K562 (cell line): ENCODE results near the gene USP35.

ENCODE experiments used
- FOXA1 ChIP-seq: fragments of 450-650 bp; IDR thresholded peaks from 2 replicates; pipeline ENCODE4 v1.6.1; 2016; ENCODE audit warnings: mild to moderate bottlenecking, borderline replicate concordance
- JUND ChIP-seq, 2 experiments: IDR thresholded peaks; 2 replicates in 1 of 2; 3 replicates in 1 of 2; pipeline ENCODE4 v1.6.1; 2011; ENCODE audit warnings: borderline replicate concordance in 2 of 2, low read depth in 2 of 2, low read length in 2 of 2, improper control_type of control experiment in 1 of 2, missing biosample characterization in 1 of 2, missing genetic modification characterization in 1 of 2, missing genetic modification reagents in 1 of 2
- POLR2AphosphoS2 ChIP-seq: IDR thresholded peaks from 2 replicates; pipeline ENCODE4 v1.6.1; 2012; ENCODE audit warnings: low read length, improper control_type of control experiment
- SP1 ChIP-seq: sonication (generic); formaldehyde crosslinking; IDR thresholded peaks from 2 replicates; pipeline ENCODE4 v1.8.1; 2022; ENCODE audit warnings: mild to moderate bottlenecking, missing genetic modification reagents
- TF ChIP-seq, protein P1 (sequence below): sonication (generic); formaldehyde crosslinking; IDR thresholded peaks from 2 replicates; pipeline ENCODE4 v1.8.0; 2022; ENCODE audit warnings: missing genetic modification reagents, mild to moderate bottlenecking, borderline replicate concordance
- TF ChIP-seq, protein P2 (sequence below), 3 experiments: IDR thresholded peaks in 2 of 3; conservative IDR thresholded peaks in 1 of 3; 2 replicates each; pipeline ENCODE4 v1.5.1; 2011 to 2012; ENCODE audit warnings: low read length in 3 of 3, mild to moderate bottlenecking in 3 of 3, control low read depth in 2 of 3, improper control_type of control experiment in 1 of 3, inconsistent platforms in 1 of 3, low read depth in 1 of 3, mixed read lengths in 1 of 3, moderate library complexity in 1 of 3; ENCODE audit not compliant: insufficient read depth in 2 of 3

DNA sequence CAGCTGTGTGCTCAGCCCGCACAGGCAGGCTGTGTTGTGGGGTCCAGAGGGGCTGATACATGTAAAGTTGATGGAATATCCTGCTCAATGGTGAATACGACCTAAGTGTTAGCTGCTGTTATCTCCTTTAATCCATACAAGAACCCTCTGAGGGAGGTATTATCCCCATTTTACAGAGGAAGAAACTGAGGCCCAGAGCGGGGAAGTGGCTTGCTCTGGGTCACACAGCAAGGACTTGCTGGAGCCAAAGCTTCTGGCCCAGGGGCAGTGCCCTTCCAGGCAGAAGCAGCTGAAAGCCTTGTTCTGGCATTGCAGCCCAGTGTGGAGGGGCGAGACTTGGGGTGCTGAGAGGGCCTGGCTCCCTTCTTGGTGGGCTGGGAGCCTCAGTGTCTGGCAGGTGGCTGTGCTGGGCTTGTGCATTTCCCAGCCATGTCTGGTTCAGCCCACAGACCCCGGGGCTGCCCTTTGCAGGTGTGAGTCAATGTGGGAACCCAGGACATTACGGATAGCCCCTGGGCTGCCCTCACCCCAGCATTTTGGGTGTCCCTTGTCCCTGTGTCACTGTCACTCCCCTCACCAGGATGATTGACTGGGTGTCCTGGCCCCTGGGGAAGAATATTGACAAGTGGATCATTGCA lies 10.4 kb downstream of the USP35 start:
- TF ChIP-seq, protein P1, sequence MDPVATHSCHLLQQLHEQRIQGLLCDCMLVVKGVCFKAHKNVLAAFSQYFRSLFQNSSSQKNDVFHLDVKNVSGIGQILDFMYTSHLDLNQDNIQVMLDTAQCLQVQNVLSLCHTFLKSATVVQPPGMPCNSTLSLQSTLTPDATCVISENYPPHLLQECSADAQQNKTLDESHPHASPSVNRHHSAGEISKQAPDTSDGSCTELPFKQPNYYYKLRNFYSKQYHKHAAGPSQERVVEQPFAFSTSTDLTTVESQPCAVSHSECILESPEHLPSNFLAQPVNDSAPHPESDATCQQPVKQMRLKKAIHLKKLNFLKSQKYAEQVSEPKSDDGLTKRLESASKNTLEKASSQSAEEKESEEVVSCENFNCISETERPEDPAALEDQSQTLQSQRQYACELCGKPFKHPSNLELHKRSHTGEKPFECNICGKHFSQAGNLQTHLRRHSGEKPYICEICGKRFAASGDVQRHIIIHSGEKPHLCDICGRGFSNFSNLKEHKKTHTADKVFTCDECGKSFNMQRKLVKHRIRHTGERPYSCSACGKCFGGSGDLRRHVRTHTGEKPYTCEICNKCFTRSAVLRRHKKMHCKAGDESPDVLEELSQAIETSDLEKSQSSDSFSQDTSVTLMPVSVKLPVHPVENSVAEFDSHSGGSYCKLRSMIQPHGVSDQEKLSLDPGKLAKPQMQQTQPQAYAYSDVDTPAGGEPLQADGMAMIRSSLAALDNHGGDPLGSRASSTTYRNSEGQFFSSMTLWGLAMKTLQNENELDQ: no peak
- TF ChIP-seq FOXA1: no peak
- no peak for TF ChIP-seq SP1 (CRISPR knock-in tag)
- TF ChIP-seq JUND (IDR thresholded peaks at IDR 0.05; ENCODE audit: borderline replicate concordance, low read depth, low read length): no peak
- TF ChIP-seq JUND (tag; IDR thresholded peaks at IDR 0.05; ENCODE audit: borderline replicate concordance, low read depth, low read length): no peak
- TF ChIP-seq, protein P2, sequence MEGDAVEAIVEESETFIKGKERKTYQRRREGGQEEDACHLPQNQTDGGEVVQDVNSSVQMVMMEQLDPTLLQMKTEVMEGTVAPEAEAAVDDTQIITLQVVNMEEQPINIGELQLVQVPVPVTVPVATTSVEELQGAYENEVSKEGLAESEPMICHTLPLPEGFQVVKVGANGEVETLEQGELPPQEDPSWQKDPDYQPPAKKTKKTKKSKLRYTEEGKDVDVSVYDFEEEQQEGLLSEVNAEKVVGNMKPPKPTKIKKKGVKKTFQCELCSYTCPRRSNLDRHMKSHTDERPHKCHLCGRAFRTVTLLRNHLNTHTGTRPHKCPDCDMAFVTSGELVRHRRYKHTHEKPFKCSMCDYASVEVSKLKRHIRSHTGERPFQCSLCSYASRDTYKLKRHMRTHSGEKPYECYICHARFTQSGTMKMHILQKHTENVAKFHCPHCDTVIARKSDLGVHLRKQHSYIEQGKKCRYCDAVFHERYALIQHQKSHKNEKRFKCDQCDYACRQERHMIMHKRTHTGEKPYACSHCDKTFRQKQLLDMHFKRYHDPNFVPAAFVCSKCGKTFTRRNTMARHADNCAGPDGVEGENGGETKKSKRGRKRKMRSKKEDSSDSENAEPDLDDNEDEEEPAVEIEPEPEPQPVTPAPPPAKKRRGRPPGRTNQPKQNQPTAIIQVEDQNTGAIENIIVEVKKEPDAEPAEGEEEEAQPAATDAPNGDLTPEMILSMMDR (IDR thresholded peaks at IDR 0.05 in 2 of 3, conservative IDR thresholded peaks at IDR 0.05 in 1 of 3; ENCODE audit: insufficient read depth in 2 of 3, low read depth in 1 of 3, low read length in 3 of 3): no peak
- no peak for TF ChIP-seq POLR2AphosphoS2
